Lung (tissue), 12 donors: ENCODE measurements around the gene PIGR. TPM values are rescaled to one million over a fixed set of nuclear protein-coding genes. Genes with fewer than 3 reads are reported as not detected.

Experiments used
- ATAC-seq: fragments of 200-7000 bp; cut with Tn5 transposase; one replicate; pipeline ENCODE4 v1.9.1; 2020; ENCODE audit warnings: moderate number of reproducible peaks; ENCODE audit not compliant: insufficient read depth, low FRiP score
- DNase-seq, 3 donors: peaks; one replicate each; pipeline ENCODE4 v3.0.0-alpha.2; 2013 to 2017
- H3K27ac ChIP-seq, 2 donors: one replicate each; pipeline ENCODE4 v1.5.1; 2013; ENCODE audit warnings: mild to moderate bottlenecking in 2 of 2, moderate library complexity in 2 of 2, control low read depth in 1 of 2, inconsistent platforms in 1 of 2, low read depth in 1 of 2, low read length in 1 of 2
- H3K27me3 ChIP-seq, 3 donors: one replicate each; pipeline ENCODE4 v1.5.1; 2013; ENCODE audit warnings: low read length in 2 of 3; ENCODE audit not compliant: control insufficient read depth in 3 of 3, insufficient read depth in 3 of 3
- H3K36me3 ChIP-seq, 4 donors: one replicate each; pipeline ENCODE4 v1.5.1; 2013; ENCODE audit warnings: low read length in 4 of 4, mild to moderate bottlenecking in 1 of 4, moderate library complexity in 1 of 4; ENCODE audit not compliant: control insufficient read depth in 4 of 4, insufficient read depth in 4 of 4
- H3K4me1 ChIP-seq, 5 donors: one replicate each; pipeline ENCODE4 v1.5.1; 2013; ENCODE audit warnings: low read length in 5 of 5, mild to moderate bottlenecking in 2 of 5, moderate library complexity in 1 of 5; ENCODE audit not compliant: control insufficient read depth in 5 of 5, insufficient read depth in 5 of 5
- H3K4me3 ChIP-seq: one replicate; pipeline ENCODE4 v1.5.1; 2013; ENCODE audit warnings: mild to moderate bottlenecking, control low read depth, moderate library complexity
- H3K9ac ChIP-seq, 2 donors: one replicate each; pipeline ENCODE4 v1.5.1; 2013; ENCODE audit warnings: low read length in 2 of 2, control low read depth in 1 of 2; ENCODE audit not compliant: insufficient read depth in 1 of 2
- H3K9me3 ChIP-seq, 4 donors: one replicate each; pipeline ENCODE4 v1.5.1; 2013; ENCODE audit warnings: low read length in 3 of 4, mild to moderate bottlenecking in 1 of 4, moderate library complexity in 1 of 4; ENCODE audit not compliant: control insufficient read depth in 4 of 4, insufficient read depth in 3 of 4
- WGBS, 2 donors: extraction: QIAGEN DNeasy Blood & Tissue Kit; methylation state at CpG; one replicate each; pipeline ENCODE4 v1.1.7; 2013; 5-methylcytosine and 5-hydroxymethylcytosine counted together
- polyA plus RNA-seq, 2 donors: library from polyadenylated mRNA; stranded (reverse); fragments of 200-250 nt; gene quantifications; one replicate each; pipeline ENCODE4 v1.2.1, GENCODE V29; 2013
- total RNA-seq, 2 donors: library from RNA; depleted of rRNA in 1 of 2; stranded (reverse); fragments of >200 nt in 1 of 2; gene quantifications; one replicate each; pipeline ENCODE4 v1.2.1, GENCODE V29; 2014 to 2021
- TF ChIP-seq, protein P1 (sequence below): IDR thresholded peaks from 2 replicates; pipeline ENCODE4 v1.5.1; 2012; ENCODE audit warnings: mild to moderate bottlenecking; ENCODE audit errors: control extremely low read depth, extremely low read depth
- donor health status: control.
- donor health status: control.
- donor health status: Bipolar disorder and iron deficiency.
- donor health status: healthy.
- donor health status: DM: yes; HTN: yes; CAD: no.

Gene PIGR
- total and polyA plus RNA-seq, 4 donors, result 131 to 845 (median 298) TPM

DNA sequence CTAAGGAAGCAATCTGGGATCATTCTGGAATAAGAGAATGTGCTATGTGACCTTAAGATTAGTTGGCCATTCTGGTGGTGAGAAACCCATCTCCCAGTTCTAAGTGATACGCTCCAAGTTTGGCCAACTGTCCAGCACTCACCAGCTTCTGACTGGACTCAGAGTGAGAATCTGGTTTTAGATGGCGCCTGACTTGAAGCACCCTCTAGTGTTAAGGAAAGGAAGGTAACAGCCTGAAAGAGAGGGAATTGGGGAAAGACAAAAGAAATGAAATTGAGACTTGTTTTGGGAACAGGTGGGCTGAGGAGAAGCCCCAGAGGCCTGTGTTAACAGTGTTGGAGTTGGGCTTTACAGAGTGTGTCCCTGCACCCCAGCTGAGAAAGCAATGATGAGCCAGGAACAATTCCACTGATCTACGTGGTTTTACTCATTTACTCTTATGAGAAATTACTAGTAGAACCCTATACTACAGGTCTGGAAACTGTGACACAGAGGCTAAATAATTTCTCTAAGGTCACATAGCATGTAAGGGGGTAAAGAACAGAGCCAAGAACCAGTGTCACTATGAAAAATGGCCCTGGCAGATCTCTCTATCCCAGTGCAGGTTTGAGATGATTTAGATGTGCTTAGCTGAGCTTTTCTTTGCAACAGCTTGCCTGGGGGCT is 33.2 kb upstream of the PIGR start:
- no peak overlapping the region for H3K27ac ChIP-seq
- H3K27me3 ChIP-seq, result no peaks in the 10 kb centered on the region
- ATAC-seq (peak; percentile 31), DNase-seq (peak in 1 of 3 donors; percentile 16)
- H3K9ac ChIP-seq, result no peak overlapping the region
- no peak overlapping the region for H3K4me3 ChIP-seq
- H3K36me3 ChIP-seq, result no peaks in the 10 kb centered on the region
- no peaks in the 10 kb centered on the region for H3K9me3 ChIP-seq
- TF ChIP-seq, protein P1, sequence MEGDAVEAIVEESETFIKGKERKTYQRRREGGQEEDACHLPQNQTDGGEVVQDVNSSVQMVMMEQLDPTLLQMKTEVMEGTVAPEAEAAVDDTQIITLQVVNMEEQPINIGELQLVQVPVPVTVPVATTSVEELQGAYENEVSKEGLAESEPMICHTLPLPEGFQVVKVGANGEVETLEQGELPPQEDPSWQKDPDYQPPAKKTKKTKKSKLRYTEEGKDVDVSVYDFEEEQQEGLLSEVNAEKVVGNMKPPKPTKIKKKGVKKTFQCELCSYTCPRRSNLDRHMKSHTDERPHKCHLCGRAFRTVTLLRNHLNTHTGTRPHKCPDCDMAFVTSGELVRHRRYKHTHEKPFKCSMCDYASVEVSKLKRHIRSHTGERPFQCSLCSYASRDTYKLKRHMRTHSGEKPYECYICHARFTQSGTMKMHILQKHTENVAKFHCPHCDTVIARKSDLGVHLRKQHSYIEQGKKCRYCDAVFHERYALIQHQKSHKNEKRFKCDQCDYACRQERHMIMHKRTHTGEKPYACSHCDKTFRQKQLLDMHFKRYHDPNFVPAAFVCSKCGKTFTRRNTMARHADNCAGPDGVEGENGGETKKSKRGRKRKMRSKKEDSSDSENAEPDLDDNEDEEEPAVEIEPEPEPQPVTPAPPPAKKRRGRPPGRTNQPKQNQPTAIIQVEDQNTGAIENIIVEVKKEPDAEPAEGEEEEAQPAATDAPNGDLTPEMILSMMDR, result peak; percentile 26
- no peaks in the 10 kb centered on the region for H3K4me1 ChIP-seq
- WGBS, 2 donors, result 78 to 90% methylated on average over 3 of the region's 3 CpGs

DNA sequence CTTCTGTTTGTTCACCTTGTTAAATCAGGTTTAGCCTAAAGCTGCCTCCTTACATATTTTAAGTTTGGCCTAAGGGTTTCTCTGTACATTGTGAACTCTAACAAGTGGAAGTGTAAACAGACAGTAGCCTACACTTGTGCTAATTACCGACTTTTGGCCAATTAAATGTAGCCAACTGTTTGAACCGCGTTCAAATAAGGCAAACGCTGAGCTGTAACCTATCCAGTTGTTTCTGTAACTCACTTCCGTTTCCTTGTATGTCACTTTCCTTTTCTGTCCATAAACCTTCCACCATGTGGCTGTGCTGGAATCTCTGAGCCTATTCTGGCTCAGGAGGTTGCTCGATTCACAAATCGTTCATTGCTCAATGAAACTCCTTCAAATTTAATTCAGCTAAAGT is 32.0 kb upstream of the PIGR start:
- DNase-seq (no peak), ATAC-seq (no peak)
- H3K4me3 ChIP-seq, result no peak overlapping the region
- TF ChIP-seq, protein P1, result no peak
- no peak overlapping the region for H3K27ac ChIP-seq
- H3K27me3 ChIP-seq, result no peaks in the 10 kb centered on the region
- H3K9ac ChIP-seq, result no peak overlapping the region
- H3K9me3 ChIP-seq, result no peaks in the 10 kb centered on the region
- 65 to 77% methylated on average over 7 of the region's 7 CpGs for WGBS, 2 donors
- no peaks in the 10 kb centered on the region for H3K4me1 ChIP-seq
- H3K36me3 ChIP-seq, result no peaks in the 10 kb centered on the region

DNA sequence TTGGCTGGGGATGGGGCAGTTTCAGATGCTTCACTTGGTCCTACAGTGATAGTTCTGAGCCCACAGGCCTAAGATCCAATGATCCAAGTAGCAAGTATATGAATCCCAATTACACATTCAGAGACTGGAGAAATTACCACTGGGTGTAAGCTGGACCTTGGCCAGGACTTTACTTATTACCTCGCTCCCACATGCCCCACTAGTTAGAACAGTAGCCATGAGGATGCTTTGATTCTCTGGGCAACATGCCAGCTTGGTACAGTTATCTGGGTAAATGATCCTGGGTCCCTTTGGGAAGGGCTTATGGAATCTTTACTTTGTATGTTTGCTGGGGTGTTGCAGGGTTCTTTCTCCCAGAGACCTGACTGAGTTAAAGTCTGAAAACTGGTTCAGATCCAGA is 29.0 kb upstream of the PIGR start:
- no peak overlapping the region for H3K27ac ChIP-seq
- ATAC-seq, result no peak
- H3K9me3 ChIP-seq, result no peaks in the 10 kb centered on the region
- no peak for DNase-seq
- WGBS, 2 donors, result 92 to 93% methylated on average over 1 of the region's 1 CpG
- H3K36me3 ChIP-seq, result no peaks in the 10 kb centered on the region
- no peak overlapping the region for H3K9ac ChIP-seq
- H3K4me1 ChIP-seq, result no peaks in the 10 kb centered on the region
- H3K4me3 ChIP-seq, result no peak overlapping the region
- TF ChIP-seq, protein P1, result no peak
- no peaks in the 10 kb centered on the region for H3K27me3 ChIP-seq

DNA sequence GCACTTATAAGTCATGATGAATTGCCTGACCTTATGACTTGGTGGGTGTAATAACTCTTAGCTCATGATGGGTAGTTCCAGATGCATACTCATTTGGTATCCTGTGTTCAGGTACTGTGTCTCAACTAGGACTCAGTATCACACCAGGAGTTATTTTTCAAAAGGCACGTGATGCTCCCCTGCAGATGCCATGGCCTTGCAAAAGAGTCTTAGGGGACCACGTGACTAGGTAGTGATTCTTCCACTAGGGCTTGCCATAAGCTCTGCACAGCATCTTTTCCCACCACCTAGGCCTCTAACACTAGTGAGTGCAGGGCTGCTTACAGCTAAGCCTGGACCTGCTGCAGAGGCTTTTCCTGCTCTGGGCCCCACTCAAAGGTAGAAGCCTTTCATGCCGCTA is 27.9 kb upstream of the PIGR start:
- Histone ChIP-seq H3K9ac (no peak overlapping the region), H3K27ac (no peak overlapping the region), H3K9me3 (no peaks in the 10 kb centered on the region), H3K4me1 (peaks cover 0 to 3% (median 0%) of the 10 kb centered on the region in 5 donors), H3K36me3 (no peaks in the 10 kb centered on the region), H3K27me3 (no peaks in the 10 kb centered on the region), H3K4me3 (no peak overlapping the region)
- TF ChIP-seq, protein P1, result no peak
- ATAC-seq, result no peak
- no peak for DNase-seq
- 91 to 93% methylated on average over 3 of the region's 3 CpGs for WGBS, 2 donors
